DMS79 treated with DMSO at 0.1 percent for 48 hours (cell line): Measurements from ENCODE around the gene GNAQ.
A peak's percentile ranks its signal among the peaks of the same experiment; 100 is the strongest.
"Not testable (repeated sequence)": the region's sequence is repeated elsewhere in the genome, so short reads cannot be mapped to it uniquely, and the experiment has no call there.

Source experiments
- DNase-seq: peaks from one replicate; lab custom pipeline; 2025; lab: John Stamatoyannopoulos, UW

The GNAQ gene

GRCh38 chr9:77766587-77766986, 265.0 kb downstream of the GNAQ start:
- DNase-seq, result no peak

- no peak for DNase-seq
Measured at GRCh38 chr9:77765781-77766259, 265.8 kb downstream of the GNAQ start.

- no peak for DNase-seq
Measured at GRCh38 chr9:77764894-77765780, 266.5 kb downstream of the GNAQ start.

GRCh38 chr9:77763566-77763965, 268.0 kb downstream of the GNAQ start:
- DNase-seq, result no peak

- DNase-seq, result not testable (repeated sequence)
Measured at GRCh38 chr9:77760919-77761318, 270.7 kb downstream of the GNAQ start.

- DNase-seq, result no peak
Measured at GRCh38 chr9:77759391-77759790, 272.2 kb downstream of the GNAQ start.

- DNase-seq, result no peak
Measured at GRCh38 chr9:77756449-77756848, 275.2 kb downstream of the GNAQ start.

- DNase-seq, result no peak
Measured at GRCh38 chr9:77753180-77753579, 278.4 kb downstream of the GNAQ start.

GRCh38 chr9:77752554-77752953, 279.1 kb downstream of the GNAQ start:
- no peak for DNase-seq

GRCh38 chr9:77751341-77752091, 280.1 kb downstream of the GNAQ start:
- peak; percentile 18 for DNase-seq

GRCh38 chr9:77750981-77751340, 280.6 kb downstream of the GNAQ start:
- DNase-seq, result no peak

- no peak for DNase-seq
Measured at GRCh38 chr9:77750284-77750683, 281.3 kb downstream of the GNAQ start.

- DNase-seq, result no peak
Measured at GRCh38 chr9:77748214-77748772, 283.3 kb downstream of the GNAQ start.

- DNase-seq, result no peak
Measured at GRCh38 chr9:77747163-77747562, 284.4 kb downstream of the GNAQ start.

GRCh38 chr9:77744841-77745430, 286.7 kb downstream of the GNAQ start:
- no peak for DNase-seq

- DNase-seq, result no peak
Measured at GRCh38 chr9:77743386-77743785, 288.2 kb downstream of the GNAQ start.

GRCh38 chr9:77738932-77739331, 292.7 kb downstream of the GNAQ start:
- DNase-seq, result no peak

- no peak for DNase-seq
Measured at GRCh38 chr9:77735494-77735893, 296.1 kb downstream of the GNAQ start.

- peak; percentile 72 for DNase-seq
Measured at GRCh38 chr9:77731930-77732329, 299.7 kb downstream of the GNAQ start.

- peak; percentile 58 for DNase-seq
Measured at GRCh38 chr9:77731008-77731698, 300.5 kb downstream of the GNAQ start.

GRCh38 chr9:77729177-77729576, 302.4 kb downstream of the GNAQ start:
- no peak for DNase-seq

- no peak for DNase-seq
Measured at GRCh38 chr9:77726814-77727213, 304.8 kb downstream of the GNAQ start.
